ENCODE results near the gene HSPA12B. TPM values are rescaled to one million over a fixed set of nuclear protein-coding genes. Genes with fewer than 3 reads are reported as not detected.

Gene HSPA12B
- total RNA-seq, 1 experiment from 2014 or later, result 0.21 TPM

DNA sequence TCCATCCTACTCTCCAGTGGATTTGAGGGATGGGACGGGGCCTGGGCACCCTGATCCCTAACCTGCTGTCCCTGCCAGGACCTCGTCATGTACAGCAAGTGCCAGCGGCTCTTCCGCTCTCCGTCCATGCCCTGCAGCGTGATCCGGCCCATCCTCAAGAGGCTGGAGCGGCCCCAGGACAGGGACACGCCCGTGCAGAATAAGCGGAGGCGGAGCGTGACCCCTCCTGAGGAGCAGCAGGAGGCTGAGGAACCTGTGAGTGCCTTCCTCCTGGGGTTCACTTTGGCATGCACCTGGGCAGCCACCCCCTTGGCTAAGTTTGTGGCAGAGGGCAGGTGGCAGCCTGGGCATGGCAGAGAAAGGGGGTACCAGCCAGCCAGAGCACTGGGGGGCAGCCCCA lies 69.4 kb downstream of the HSPA12B start:
- in situ Hi-C loops (cut with HindIII; ENCODE audit: low pct_unique_long_range_greater_than_20kb, low sequenced_read_pairs), result no loop called here
- ChIA-PET POLR2A (no interaction called here), CTCF (no interaction called here)
- Histone ChIP-seq H3K36me3 (ENCODE audit: control insufficient read depth, insufficient read depth, low read length) (peaks cover 6% of the 10 kb centered on the region), H3K27me3 (ENCODE audit: control insufficient read depth, insufficient read depth, low read length) (no peaks in the 10 kb centered on the region), H3K27ac (ENCODE audit: low read length) (no peak overlapping the region), H3K4me1 (ENCODE audit: control insufficient read depth, insufficient read depth, low read length) (peaks cover 33% of the 10 kb centered on the region), H3K4me3 (ENCODE audit: low read depth in 2 of 2, low read length in 2 of 2) (no peak overlapping the region), H3K9me3 (ENCODE audit: control insufficient read depth, insufficient read depth, low read depth, low read length) (no peaks in the 10 kb centered on the region)
- intact Hi-C loops (cut with micrococcal nuclease; ENCODE audit: unreplicated experiment), result no loop called here
- TF ChIP-seq SIN3A (IDR thresholded peaks at IDR 0.05; ENCODE audit: borderline replicate concordance, insufficient read depth, low read depth, low read length) (no peak), POLR2AphosphoS5 (IDR thresholded peaks at IDR 0.05; ENCODE audit: low read depth, low read length) (no peak), TCF7L2 (IDR thresholded peaks at IDR 0.05; ENCODE audit: low read depth, low read length) (no peak)
- TF ChIP-seq, protein P1, sequence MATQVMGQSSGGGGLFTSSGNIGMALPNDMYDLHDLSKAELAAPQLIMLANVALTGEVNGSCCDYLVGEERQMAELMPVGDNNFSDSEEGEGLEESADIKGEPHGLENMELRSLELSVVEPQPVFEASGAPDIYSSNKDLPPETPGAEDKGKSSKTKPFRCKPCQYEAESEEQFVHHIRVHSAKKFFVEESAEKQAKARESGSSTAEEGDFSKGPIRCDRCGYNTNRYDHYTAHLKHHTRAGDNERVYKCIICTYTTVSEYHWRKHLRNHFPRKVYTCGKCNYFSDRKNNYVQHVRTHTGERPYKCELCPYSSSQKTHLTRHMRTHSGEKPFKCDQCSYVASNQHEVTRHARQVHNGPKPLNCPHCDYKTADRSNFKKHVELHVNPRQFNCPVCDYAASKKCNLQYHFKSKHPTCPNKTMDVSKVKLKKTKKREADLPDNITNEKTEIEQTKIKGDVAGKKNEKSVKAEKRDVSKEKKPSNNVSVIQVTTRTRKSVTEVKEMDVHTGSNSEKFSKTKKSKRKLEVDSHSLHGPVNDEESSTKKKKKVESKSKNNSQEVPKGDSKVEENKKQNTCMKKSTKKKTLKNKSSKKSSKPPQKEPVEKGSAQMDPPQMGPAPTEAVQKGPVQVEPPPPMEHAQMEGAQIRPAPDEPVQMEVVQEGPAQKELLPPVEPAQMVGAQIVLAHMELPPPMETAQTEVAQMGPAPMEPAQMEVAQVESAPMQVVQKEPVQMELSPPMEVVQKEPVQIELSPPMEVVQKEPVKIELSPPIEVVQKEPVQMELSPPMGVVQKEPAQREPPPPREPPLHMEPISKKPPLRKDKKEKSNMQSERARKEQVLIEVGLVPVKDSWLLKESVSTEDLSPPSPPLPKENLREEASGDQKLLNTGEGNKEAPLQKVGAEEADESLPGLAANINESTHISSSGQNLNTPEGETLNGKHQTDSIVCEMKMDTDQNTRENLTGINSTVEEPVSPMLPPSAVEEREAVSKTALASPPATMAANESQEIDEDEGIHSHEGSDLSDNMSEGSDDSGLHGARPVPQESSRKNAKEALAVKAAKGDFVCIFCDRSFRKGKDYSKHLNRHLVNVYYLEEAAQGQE (IDR thresholded peaks at IDR 0.05; ENCODE audit: insufficient read depth in 1 of 2, low read depth in 2 of 2, low read length in 1 of 2), result no peak
- TF ChIP-seq, protein P2, sequence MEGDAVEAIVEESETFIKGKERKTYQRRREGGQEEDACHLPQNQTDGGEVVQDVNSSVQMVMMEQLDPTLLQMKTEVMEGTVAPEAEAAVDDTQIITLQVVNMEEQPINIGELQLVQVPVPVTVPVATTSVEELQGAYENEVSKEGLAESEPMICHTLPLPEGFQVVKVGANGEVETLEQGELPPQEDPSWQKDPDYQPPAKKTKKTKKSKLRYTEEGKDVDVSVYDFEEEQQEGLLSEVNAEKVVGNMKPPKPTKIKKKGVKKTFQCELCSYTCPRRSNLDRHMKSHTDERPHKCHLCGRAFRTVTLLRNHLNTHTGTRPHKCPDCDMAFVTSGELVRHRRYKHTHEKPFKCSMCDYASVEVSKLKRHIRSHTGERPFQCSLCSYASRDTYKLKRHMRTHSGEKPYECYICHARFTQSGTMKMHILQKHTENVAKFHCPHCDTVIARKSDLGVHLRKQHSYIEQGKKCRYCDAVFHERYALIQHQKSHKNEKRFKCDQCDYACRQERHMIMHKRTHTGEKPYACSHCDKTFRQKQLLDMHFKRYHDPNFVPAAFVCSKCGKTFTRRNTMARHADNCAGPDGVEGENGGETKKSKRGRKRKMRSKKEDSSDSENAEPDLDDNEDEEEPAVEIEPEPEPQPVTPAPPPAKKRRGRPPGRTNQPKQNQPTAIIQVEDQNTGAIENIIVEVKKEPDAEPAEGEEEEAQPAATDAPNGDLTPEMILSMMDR (IDR thresholded peaks at IDR 0.05), result no peak
- no TSS peak for BruUV-seq (replicated peaks)
- ATAC-seq (no peak), DNase-seq (ENCODE audit: low read depth, low spot score) (no peak)

Other genes with a start within 250 kb of the HSPA12B start
- not detected for gene GFRA4, start 69.3 kb upstream of the HSPA12B start, total RNA-seq (2021; ENCODE audit: unreplicated experiment)
- 0.62 TPM for gene ADAM33, start 50.7 kb upstream of the HSPA12B start, total RNA-seq (2021; ENCODE audit: unreplicated experiment)
- gene SIGLEC1, start 20.1 kb upstream of the HSPA12B start, total RNA-seq (2021; ENCODE audit: unreplicated experiment), result 0.03 TPM
- gene ADISSP, start 35.1 kb downstream of the HSPA12B start, total RNA-seq (2021; ENCODE audit: unreplicated experiment), result 100 TPM
- gene SPEF1, start 48.8 kb downstream of the HSPA12B start, total RNA-seq (2021; ENCODE audit: unreplicated experiment), result 0.41 TPM
- 154 TPM for gene CENPB, start 54.1 kb downstream of the HSPA12B start, total RNA-seq (2021; ENCODE audit: unreplicated experiment)
- gene CDC25B, start 63.6 kb downstream of the HSPA12B start, total RNA-seq (2021; ENCODE audit: unreplicated experiment), result 170 TPM
- 23.1 TPM for gene AP5S1, start 87.9 kb downstream of the HSPA12B start, total RNA-seq (2021; ENCODE audit: unreplicated experiment)
- gene MAVS, start 114.1 kb downstream of the HSPA12B start, total RNA-seq (2021; ENCODE audit: unreplicated experiment), result 32.3 TPM
- 40.9 TPM for gene PANK2, start 156.7 kb downstream of the HSPA12B start, total RNA-seq (2021; ENCODE audit: unreplicated experiment)